ENCODE data around the gene SLC35F1.

The SLC35F1 gene

GRCh38 chr6:118354641-118355040, 447.6 kb downstream of the SLC35F1 start:
- TF ChIP-seq ZBTB7A (IDR thresholded peaks at IDR 0.05; ENCODE audit: low read depth) (no peak), MAX (IDR thresholded peaks at IDR 0.05) (no peak), NFIC (IDR thresholded peaks at IDR 0.05) (no peak), EP300 (IDR thresholded peaks at IDR 0.05; ENCODE audit: borderline replicate concordance) (no peak), REST (IDR thresholded peaks at IDR 0.05; ENCODE audit: low read depth) (no peak), CREB1 (IDR thresholded peaks at IDR 0.05; ENCODE audit: low read depth) (no peak)

- TF ChIP-seq NFIC (IDR thresholded peaks at IDR 0.05) (no peak), FOXM1 (IDR thresholded peaks at IDR 0.05; ENCODE audit: borderline replicate concordance, low read depth) (no peak), USF1 (IDR thresholded peaks at IDR 0.05) (no peak), REST (IDR thresholded peaks at IDR 0.05; ENCODE audit: low read depth) (no peak), CEBPB (IDR thresholded peaks at IDR 0.05) (no peak), MAX (IDR thresholded peaks at IDR 0.05) (no peak), YY1 (IDR thresholded peaks at IDR 0.05; ENCODE audit: low read depth) (no peak), ZBTB7A (IDR thresholded peaks at IDR 0.05; ENCODE audit: low read depth) (no peak), TEAD4 (IDR thresholded peaks at IDR 0.05) (no peak), CREB1 (IDR thresholded peaks at IDR 0.05; ENCODE audit: low read depth) (no peak), RAD21 (IDR thresholded peaks at IDR 0.05; ENCODE audit: low read depth) (no peak), EP300 (IDR thresholded peaks at IDR 0.05; ENCODE audit: borderline replicate concordance) (no peak), TCF12 (IDR thresholded peaks at IDR 0.05; ENCODE audit: low read depth) (no peak)
Measured at GRCh38 chr6:118356054-118356453, 449.0 kb downstream of the SLC35F1 start.

GRCh38 chr6:118356686-118357085, 449.6 kb downstream of the SLC35F1 start:
- TF ChIP-seq TCF12 (IDR thresholded peaks at IDR 0.05; ENCODE audit: low read depth) (no peak), YY1 (IDR thresholded peaks at IDR 0.05; ENCODE audit: low read depth) (no peak), TEAD4 (IDR thresholded peaks at IDR 0.05) (no peak), ZBTB7A (IDR thresholded peaks at IDR 0.05; ENCODE audit: low read depth) (no peak), REST (IDR thresholded peaks at IDR 0.05; ENCODE audit: low read depth) (no peak), FOXM1 (IDR thresholded peaks at IDR 0.05; ENCODE audit: borderline replicate concordance, low read depth) (no peak), USF1 (IDR thresholded peaks at IDR 0.05) (no peak), NFIC (IDR thresholded peaks at IDR 0.05) (no peak), CREB1 (IDR thresholded peaks at IDR 0.05; ENCODE audit: low read depth) (no peak), TAF1 (IDR thresholded peaks at IDR 0.05; ENCODE audit: low read depth) (no peak), EP300 (IDR thresholded peaks at IDR 0.05; ENCODE audit: borderline replicate concordance) (no peak), EGR1 (IDR thresholded peaks at IDR 0.05) (no peak), MAX (IDR thresholded peaks at IDR 0.05) (no peak), CEBPB (IDR thresholded peaks at IDR 0.05) (no peak)

All from Ishikawa (cell line).